ENCODE measurements around the gene SPOCK1.
"Not testable (repeated sequence)": the region's sequence is repeated elsewhere in the genome, so short reads cannot be mapped to it uniquely, and the experiment has no call there.

SPOCK1 gene

DNA sequence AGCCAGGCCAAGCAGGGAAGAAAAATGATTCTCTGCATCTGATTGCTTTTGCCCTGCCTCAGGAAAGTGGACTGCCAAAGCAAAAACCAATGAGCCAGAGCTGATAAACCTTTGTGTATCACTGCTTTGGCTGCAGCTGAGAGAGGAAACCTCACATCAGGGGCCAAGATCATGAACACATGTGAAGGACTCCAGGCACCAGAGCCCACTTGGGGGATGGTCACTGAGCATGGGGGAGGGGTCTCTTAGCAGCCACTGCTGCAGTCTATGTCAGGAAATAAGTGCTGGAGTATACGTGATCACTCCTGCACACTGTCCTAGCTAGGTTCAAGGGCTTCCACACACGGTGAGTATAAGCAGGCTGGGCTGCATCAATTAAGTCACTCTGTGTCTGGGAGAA is 229.9 kb downstream of the SPOCK1 start:
- in situ Hi-C loops (cut with MboI; ENCODE audit: low sequenced_read_pairs) = no loop called here

GRCh38 chr5:137268646-137269045 is 230.5 kb downstream of the SPOCK1 start:
- in situ Hi-C loops (cut with MboI; ENCODE audit: low sequenced_read_pairs) = no loop called here

DNA sequence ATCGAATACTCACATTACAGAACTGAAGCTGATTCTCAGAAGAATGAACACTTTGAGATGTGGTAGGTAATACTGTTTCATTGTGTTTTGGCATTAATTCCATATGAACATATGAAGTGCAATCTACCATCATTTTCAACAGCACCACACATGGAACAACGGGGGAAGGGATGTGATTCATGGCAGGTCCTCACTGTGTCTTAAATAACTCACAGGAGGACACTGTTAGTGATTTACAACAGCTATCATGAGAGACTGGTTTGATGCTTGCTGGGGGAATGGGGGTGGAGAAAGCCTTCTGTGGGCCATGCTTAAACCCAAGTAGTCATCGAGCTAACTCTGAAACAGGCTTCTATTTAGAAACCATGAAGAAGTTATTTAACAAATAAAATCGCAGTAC is 232.9 kb downstream of the SPOCK1 start:
- in situ Hi-C loops (cut with MboI; ENCODE audit: low sequenced_read_pairs) = no loop called here

DNA sequence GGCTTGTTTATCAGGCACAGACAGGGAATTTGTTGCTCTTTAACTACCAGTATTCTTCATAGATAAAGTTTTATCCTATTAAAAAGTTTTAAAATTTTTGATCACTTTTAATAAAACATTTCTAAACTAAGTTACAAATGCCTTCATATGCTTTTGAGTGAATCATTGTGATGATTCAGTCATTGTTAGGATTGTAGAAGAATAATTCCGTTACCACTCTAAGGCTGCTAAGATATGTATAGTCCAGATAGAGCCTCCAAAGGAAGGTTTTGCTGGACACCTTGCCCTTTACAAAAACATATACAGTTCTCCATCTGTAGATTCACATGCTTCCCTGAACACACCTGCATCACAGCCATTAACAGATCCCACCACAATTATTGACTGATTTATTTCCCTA is 233.7 kb downstream of the SPOCK1 start:
- in situ Hi-C loops (cut with MboI; ENCODE audit: low sequenced_read_pairs) = no loop called here

DNA sequence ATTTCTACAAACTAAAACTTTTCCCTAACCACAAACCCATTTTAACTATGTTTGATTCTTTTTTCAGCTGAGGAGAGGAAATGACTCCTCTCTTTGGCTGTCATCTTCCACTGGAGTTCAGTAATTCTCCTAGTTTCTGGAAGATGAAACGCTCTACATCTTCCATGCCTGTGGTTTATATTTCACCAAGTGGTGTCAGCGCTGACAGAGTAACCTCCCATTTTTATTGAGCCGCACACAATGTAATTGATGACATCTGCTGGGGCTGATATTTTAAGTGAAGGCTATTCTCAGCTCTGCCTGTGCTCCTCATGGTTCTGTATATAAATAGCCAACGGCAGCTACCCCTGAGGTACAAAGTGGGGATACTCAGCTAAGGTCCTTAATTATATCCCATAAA is 234.6 kb downstream of the SPOCK1 start:
- in situ Hi-C loops (cut with MboI; ENCODE audit: low sequenced_read_pairs) = no loop called here

- in situ Hi-C loops (cut with MboI; ENCODE audit: low sequenced_read_pairs) = no loop called here
Measured at GRCh38 chr5:137264041-137264440, 235.1 kb downstream of the SPOCK1 start.

GRCh38 chr5:137263371-137264005 is 235.6 kb downstream of the SPOCK1 start:
- in situ Hi-C loops (cut with MboI; ENCODE audit: low sequenced_read_pairs) = no loop called here

DNA sequence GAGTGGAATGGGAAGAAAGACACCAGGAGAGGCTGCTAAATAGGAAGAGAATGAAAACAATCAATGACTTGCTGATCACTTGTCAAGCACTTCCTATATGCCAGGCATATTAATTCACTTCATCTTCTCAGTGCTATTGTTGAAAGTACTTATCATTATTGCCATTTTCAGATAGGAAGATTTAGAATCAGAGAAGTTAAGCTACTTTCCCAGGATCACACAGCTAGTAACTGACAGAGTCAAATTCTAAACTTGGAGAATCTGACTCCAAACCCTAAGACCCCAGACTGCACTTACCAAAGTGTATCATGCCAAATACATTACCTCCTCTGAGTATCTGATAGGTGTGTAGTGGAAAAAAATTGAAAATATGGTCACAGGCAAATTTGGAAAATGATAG is 236.3 kb downstream of the SPOCK1 start:
- in situ Hi-C loops (cut with MboI; ENCODE audit: low sequenced_read_pairs) = no loop called here

- in situ Hi-C loops (cut with MboI; ENCODE audit: low sequenced_read_pairs) = no loop called here
Measured at GRCh38 chr5:137260820-137261695, 238.1 kb downstream of the SPOCK1 start.

GRCh38 chr5:137259115-137259514 is 240.0 kb downstream of the SPOCK1 start:
- in situ Hi-C loops (cut with MboI; ENCODE audit: low sequenced_read_pairs) = not testable (repeated sequence)

- in situ Hi-C loops (cut with MboI; ENCODE audit: low sequenced_read_pairs) = no loop called here
Measured at GRCh38 chr5:137254119-137255090, 244.7 kb downstream of the SPOCK1 start.

- in situ Hi-C loops (cut with MboI; ENCODE audit: low sequenced_read_pairs) = no loop called here
Measured at GRCh38 chr5:137252512-137252911, 246.6 kb downstream of the SPOCK1 start.

DNA sequence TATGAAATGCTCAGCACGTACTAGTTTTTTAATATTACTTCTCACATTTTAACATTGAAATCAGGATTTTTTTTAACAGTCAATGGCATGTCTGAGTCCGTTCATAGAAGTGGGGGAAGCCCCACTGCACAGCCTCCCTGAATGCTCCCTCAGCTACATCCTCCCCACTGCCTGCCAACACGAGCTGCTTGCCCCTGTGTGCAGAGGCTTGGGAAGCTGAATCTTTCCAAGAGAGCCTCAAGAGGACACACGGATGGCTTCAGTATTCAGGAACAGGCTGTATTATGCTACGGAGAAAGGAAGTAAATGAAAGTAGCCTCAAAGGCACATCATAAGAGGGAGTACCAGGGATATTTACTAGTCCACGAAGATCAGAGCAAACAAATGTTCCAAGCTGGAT is 248.7 kb downstream of the SPOCK1 start:
- in situ Hi-C loops (cut with MboI; ENCODE audit: low sequenced_read_pairs) = no loop called here

DNA sequence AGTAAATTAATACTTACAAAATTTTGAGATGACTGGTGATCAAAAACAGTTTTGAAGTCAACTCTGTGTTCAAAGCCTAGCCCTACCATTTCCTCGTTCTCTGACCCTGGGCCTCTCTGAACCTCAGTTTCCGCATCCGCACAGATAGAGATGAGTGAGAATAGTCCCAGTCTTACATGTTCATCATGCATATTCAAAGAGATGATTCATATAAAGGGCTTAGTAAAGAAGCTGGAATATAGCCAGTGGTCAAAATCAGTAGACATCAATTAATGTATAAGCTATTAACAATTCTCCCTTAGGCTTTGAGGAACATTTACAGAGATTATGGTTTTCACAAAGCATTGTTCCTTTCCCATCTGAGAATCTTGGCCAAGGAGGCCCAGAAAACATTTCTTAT is 250.6 kb downstream of the SPOCK1 start:
- in situ Hi-C loops (cut with MboI; ENCODE audit: low sequenced_read_pairs) = no loop called here

GRCh38 chr5:137245438-137245837 is 253.7 kb downstream of the SPOCK1 start:
- in situ Hi-C loops (cut with MboI; ENCODE audit: low sequenced_read_pairs) = no loop called here

DNA sequence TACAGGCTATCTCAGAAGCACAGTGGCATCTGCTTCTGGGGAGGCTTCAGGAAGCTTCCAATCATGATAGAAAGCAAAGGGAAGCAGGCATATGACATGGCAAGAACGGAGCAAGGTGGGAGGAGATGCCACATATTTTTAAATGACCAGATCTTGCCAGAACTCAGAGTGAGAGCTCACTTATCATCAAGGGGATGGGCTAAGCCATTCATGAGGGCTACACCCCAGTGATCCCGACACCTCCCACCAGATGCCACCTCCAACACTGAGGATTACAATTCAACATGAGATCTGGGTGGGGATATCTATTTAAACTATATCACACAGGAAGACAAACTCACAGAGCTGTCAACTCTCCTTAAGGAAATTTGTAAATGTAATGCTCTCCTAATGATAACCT is 258.8 kb downstream of the SPOCK1 start:
- in situ Hi-C loops (cut with MboI; ENCODE audit: low sequenced_read_pairs) = no loop called here

DNA sequence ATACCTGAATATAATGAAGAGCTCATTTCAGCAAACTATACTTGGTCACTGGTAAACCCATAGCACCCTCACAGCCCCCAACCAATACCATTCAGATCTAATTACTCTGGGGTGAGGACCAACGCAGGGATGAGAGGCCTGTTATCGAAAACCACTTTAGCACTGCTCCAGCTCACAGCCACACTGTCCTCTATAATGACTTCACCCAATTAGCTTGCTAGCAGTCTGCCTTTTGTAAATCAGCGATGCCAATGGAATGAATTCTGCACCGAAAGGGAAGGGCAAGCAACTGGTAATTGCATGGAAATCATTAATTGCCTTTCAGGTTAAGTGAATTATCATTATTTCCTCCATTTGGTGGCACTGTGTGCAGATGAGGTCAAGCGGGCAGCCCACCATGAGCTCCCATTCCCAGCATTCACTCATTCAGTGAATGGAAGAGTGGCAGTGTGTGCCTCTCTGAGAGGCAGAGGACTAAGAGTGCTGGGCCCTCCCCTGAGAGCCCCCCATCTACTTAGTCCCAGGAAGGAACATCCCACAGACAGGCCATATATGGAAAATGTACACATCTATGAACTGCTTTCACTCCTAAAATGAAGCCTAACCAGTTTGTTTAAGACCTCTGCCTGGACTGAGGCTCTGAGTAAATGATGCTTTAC is 262.1 kb downstream of the SPOCK1 start:
- in situ Hi-C loops (cut with MboI; ENCODE audit: low sequenced_read_pairs) = no loop called here

DNA sequence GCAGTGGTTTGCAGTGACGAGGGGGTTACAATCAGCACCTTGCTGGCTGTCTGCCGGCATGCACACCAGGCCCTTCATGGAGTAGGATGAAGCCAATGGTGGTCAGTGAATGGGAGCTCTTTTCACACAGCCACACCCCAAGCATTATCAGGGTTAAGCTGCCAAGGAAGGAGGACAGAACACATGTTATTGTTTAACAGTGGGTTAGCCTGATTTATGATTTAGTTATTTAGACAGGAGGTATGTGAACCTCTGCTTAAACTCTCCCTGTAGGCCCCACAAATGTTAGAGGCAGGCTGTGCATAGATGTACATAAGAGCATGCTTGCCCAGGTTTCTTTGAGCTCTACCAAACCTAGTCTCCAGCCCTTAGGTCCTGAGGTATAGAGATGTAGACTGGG is 262.9 kb downstream of the SPOCK1 start:
- in situ Hi-C loops (cut with MboI; ENCODE audit: low sequenced_read_pairs) = no loop called here

GRCh38 chr5:137234973-137235943 is 263.9 kb downstream of the SPOCK1 start:
- in situ Hi-C loops (cut with MboI; ENCODE audit: low sequenced_read_pairs) = no loop called here

DNA sequence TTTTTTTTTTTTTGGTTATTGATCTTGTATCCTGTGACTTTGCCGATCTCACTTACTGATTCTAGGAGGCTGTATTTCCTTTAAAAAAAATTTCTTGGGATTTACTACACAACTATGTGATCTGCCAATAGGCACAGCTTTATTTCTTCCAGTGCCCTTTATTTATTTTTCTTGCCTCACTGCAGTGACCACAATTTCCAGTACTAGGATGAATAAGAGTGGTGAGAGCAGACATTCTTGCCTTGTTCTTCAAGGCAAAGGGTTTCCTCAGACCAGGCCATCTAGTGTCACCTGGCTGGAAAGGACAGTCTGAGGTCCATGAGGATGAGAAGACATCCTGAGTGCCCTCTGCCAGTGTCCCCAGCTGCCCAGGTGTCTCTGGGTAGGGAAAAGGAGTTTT is 265.4 kb downstream of the SPOCK1 start:
- in situ Hi-C loops (cut with MboI; ENCODE audit: low sequenced_read_pairs) = no loop called here

All from HL-60/S4 treated with retinoic acid at 250 ng/mL for 4 days and 3 days (cell line).